H9 (cell line): ENCODE data around the gene RNF175. TPM values are rescaled to one million over a fixed set of nuclear protein-coding genes. Genes with fewer than 3 reads are reported as not detected.

ENCODE experiments used
- DNase-seq: peaks from one replicate; pipeline ENCODE4 v3.0.0-alpha.2; 2017
- H2AFZ ChIP-seq: one replicate; pipeline ENCODE4 v1.6.1; 2013; ENCODE audit warnings: mild to moderate bottlenecking, low read length, control low read depth, moderate library complexity
- H2AK5ac ChIP-seq: 2 replicates; pipeline ENCODE4 v1.6.1; 2013; ENCODE audit warnings: low read length, control low read depth, mixed read lengths; ENCODE audit not compliant: insufficient read length
- H2BK120ac ChIP-seq: one replicate; pipeline ENCODE4 v1.6.1; 2013; ENCODE audit warnings: low read depth, mild to moderate bottlenecking, low read length, control low read depth, inconsistent platforms; ENCODE audit not compliant: poor library complexity, severe bottlenecking
- H2BK12ac ChIP-seq: 2 replicates; pipeline ENCODE4 v1.6.1; 2013; ENCODE audit warnings: low read length, control low read depth, mixed read lengths, low read depth; ENCODE audit not compliant: insufficient read length
- H2BK15ac ChIP-seq: 2 replicates; pipeline ENCODE4 v1.6.1; 2013; ENCODE audit warnings: low read depth, low read length, control low read depth
- H2BK20ac ChIP-seq: one replicate; pipeline ENCODE4 v1.6.1; 2013; ENCODE audit warnings: low read depth, mild to moderate bottlenecking, low read length, control low read depth, inconsistent platforms; ENCODE audit not compliant: poor library complexity, severe bottlenecking
- H2BK5ac ChIP-seq: 2 replicates; pipeline ENCODE4 v1.6.1; 2013; ENCODE audit warnings: low read length, control low read depth, mixed read lengths; ENCODE audit not compliant: insufficient read length
- H3K14ac ChIP-seq: 2 replicates; pipeline ENCODE4 v1.6.1; 2013; ENCODE audit warnings: low read length, control low read depth; ENCODE audit not compliant: insufficient read depth
- H3K18ac ChIP-seq: 2 replicates; pipeline ENCODE4 v1.6.1; 2013; ENCODE audit warnings: low read depth, mild to moderate bottlenecking, mixed read lengths, low read length, control low read depth; ENCODE audit not compliant: insufficient read length
- H3K23ac ChIP-seq: 2 replicates; pipeline ENCODE4 v1.6.1; 2013; ENCODE audit warnings: low read length, control low read depth, mixed read lengths, low read depth; ENCODE audit not compliant: insufficient read length
- H3K23me2 ChIP-seq: 2 replicates; pipeline ENCODE4 v1.6.1; 2013; ENCODE audit warnings: low read depth, mild to moderate bottlenecking, mixed read lengths, low read length, control low read depth; ENCODE audit not compliant: insufficient read length, poor library complexity, severe bottlenecking
- H3K27ac ChIP-seq: 2 replicates; pipeline ENCODE4 v1.5.1; 2013; ENCODE audit warnings: low read length, control low read depth, mixed read lengths, low read depth; ENCODE audit not compliant: insufficient read length
- H3K27me3 ChIP-seq: 2 replicates; pipeline ENCODE4 v1.6.1; 2013; ENCODE audit warnings: low read length, control low read depth, inconsistent platforms; ENCODE audit not compliant: insufficient read depth
- H3K4ac ChIP-seq: 2 replicates; pipeline ENCODE4 v1.6.1; 2013; ENCODE audit warnings: low read depth, mild to moderate bottlenecking, control low read depth, inconsistent platforms, low read length, moderate library complexity
- H3K4me1 ChIP-seq: 2 replicates; pipeline ENCODE4 v1.6.1; 2013; ENCODE audit warnings: low read length, control low read depth, inconsistent platforms; ENCODE audit not compliant: insufficient read depth
- H3K4me2 ChIP-seq: 2 replicates; pipeline ENCODE4 v1.6.1; 2013; ENCODE audit warnings: low read length, control low read depth, mixed read lengths; ENCODE audit not compliant: insufficient read length, insufficient read depth
- H3K56ac ChIP-seq: 2 replicates; pipeline ENCODE4 v1.6.1; 2013; ENCODE audit warnings: low read depth, mild to moderate bottlenecking, mixed read lengths, low read length, control low read depth; ENCODE audit not compliant: insufficient read length
- H3K79me1 ChIP-seq: 2 replicates; pipeline ENCODE4 v1.6.1; 2013; ENCODE audit warnings: low read depth, mild to moderate bottlenecking, moderate library complexity, low read length, control low read depth, inconsistent platforms; ENCODE audit not compliant: insufficient read depth, poor library complexity, severe bottlenecking
- H3K79me2 ChIP-seq: 2 replicates; pipeline ENCODE4 v1.6.1; 2013; ENCODE audit warnings: low read length, control low read depth, inconsistent platforms; ENCODE audit not compliant: insufficient read depth
- H3K9ac ChIP-seq: 2 replicates; pipeline ENCODE4 v1.6.1; 2013; ENCODE audit warnings: low read length, control low read depth, mixed read lengths; ENCODE audit not compliant: insufficient read length; ENCODE audit errors: extremely low read depth
- H3K9me3 ChIP-seq: one replicate; pipeline ENCODE4 v1.6.1; 2013; ENCODE audit warnings: low read depth, low read length, inconsistent platforms; ENCODE audit not compliant: control insufficient read depth
- H3T11ph ChIP-seq: one replicate; pipeline ENCODE4 v1.6.1; 2013; ENCODE audit warnings: mild to moderate bottlenecking, low read length, control low read depth, inconsistent platforms
- H4K20me1 ChIP-seq: one replicate; pipeline ENCODE4 v1.6.1; 2013; ENCODE audit not compliant: control insufficient read depth, insufficient read length, insufficient read depth
- H4K5ac ChIP-seq: 2 replicates; pipeline ENCODE4 v1.6.1; 2013; ENCODE audit warnings: low read depth, mild to moderate bottlenecking, mixed read lengths, low read length, control low read depth; ENCODE audit not compliant: insufficient read length
- H4K8ac ChIP-seq: replicated peaks from 2 replicates; pipeline ENCODE4 v1.6.1; 2013; ENCODE audit warnings: low read length, control low read depth, mixed read lengths, low read depth; ENCODE audit not compliant: insufficient read length
- H4K91ac ChIP-seq: 2 replicates; pipeline ENCODE4 v1.6.1; 2013; ENCODE audit warnings: low read depth, mild to moderate bottlenecking, moderate library complexity, mixed read lengths, low read length, control low read depth; ENCODE audit not compliant: insufficient read length
- H3K27ac Mint-ChIP-seq, 3 experiments: 2 replicates in 2 of 3; 3 replicates in 1 of 3; pipeline ENCODE4 v1.8.0; 2020 to 2021; ENCODE audit warnings: mixed read lengths in 3 of 3, mild to moderate bottlenecking in 1 of 3, moderate library complexity in 1 of 3
- H3K27me3 Mint-ChIP-seq: 2 replicates; pipeline ENCODE4 v1.8.0; 2021; ENCODE audit warnings: low read depth, mild to moderate bottlenecking, moderate library complexity, mixed read lengths
- H3K36me3 Mint-ChIP-seq, 3 experiments: 2 replicates in 2 of 3; 3 replicates in 1 of 3; pipeline ENCODE4 v1.8.0; 2020 to 2021; ENCODE audit warnings: low read depth in 3 of 3, mixed read lengths in 3 of 3; ENCODE audit not compliant: insufficient read depth in 1 of 3
- H3K4me1 Mint-ChIP-seq, 2 experiments: 2 replicates each; pipeline ENCODE4 v1.8.0; 2020; ENCODE audit warnings: mixed read lengths in 2 of 2
- H3K4me3 Mint-ChIP-seq, 2 experiments: 2 replicates in 1 of 2; 3 replicates in 1 of 2; pipeline ENCODE4 v1.8.0; 2020 to 2021; ENCODE audit warnings: mild to moderate bottlenecking in 2 of 2, mixed read lengths in 2 of 2, moderate library complexity in 1 of 2
- H3K9me3 Mint-ChIP-seq, 2 experiments: 2 replicates in 1 of 2; 3 replicates in 1 of 2; pipeline ENCODE4 v1.8.0; 2020; ENCODE audit warnings: mild to moderate bottlenecking in 2 of 2, mixed read lengths in 2 of 2, moderate library complexity in 1 of 2
- WGBS: extraction: QIAGEN DNeasy Blood & Tissue Kit; methylation state at CpG from one replicate; pipeline ENCODE4 v1.1.7; 2013; ENCODE audit warnings: missing lambda C conversion rate, low lambda C conversion rate, mixed read lengths; ENCODE audit not compliant: insufficient read length; ENCODE audit errors: extremely low coverage; 5-methylcytosine and 5-hydroxymethylcytosine counted together
- total RNA-seq: library from RNA; stranded (reverse); gene quantifications from 2 replicates; pipeline ENCODE4 v1.2.1, GENCODE V29; 2021
- TF ChIP-seq, protein P1 (sequence below): fragments of 200-600 bp; sonication (generic); conservative IDR thresholded peaks from 3 replicates; pipeline ENCODE4 v1.8.0; 2021; ENCODE audit warnings: antibody characterized with exemption, mild to moderate bottlenecking

Gene RNF175
- total RNA-seq, 1 experiment from 2014 or later, result 4.3 TPM

DNA sequence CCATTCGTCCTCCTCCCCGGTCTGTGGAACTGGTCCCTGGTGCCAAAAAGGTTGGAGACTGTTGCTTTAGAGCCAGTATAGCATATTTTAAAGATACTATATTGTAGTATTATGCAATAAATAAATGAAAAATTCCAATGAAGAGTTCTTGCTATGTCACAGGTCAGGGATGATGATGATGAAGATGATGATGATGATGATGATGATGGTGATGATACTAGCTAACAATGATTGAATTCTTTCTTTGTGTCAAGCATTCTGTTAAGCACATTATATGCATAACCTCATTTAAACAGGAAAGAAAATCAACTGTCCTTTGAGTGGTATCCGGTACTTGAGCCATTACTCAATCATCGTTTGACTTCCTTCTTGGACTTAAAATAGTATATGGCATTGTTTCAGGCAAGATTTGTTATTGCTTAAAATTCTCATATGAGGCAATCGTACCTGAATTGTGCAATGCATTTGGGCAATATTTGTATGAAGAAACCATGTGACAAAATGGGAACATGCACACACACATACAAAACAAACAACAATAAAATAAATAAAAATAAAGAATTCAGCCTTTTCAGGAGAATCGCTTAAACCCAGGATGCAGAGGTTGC, 98.5 kb downstream of the RNF175 start:
- no CpG with 5 or more reads among the region's 6 CpGs for WGBS
- Histone ChIP-seq H2BK20ac (no peak overlapping the region), H3K23ac (no peak overlapping the region), H3K79me1 (no peaks in the 10 kb centered on the region), H2BK12ac (no peak overlapping the region), H4K5ac (no peak overlapping the region), H4K8ac (no peak overlapping the region), H2AFZ (no peak overlapping the region), H3K56ac (no peak overlapping the region), H3K9ac (no peak overlapping the region), H3K18ac (no peak overlapping the region), H3K4me1 (no peaks in the 10 kb centered on the region), H3K27ac (no peak overlapping the region), H3K79me2 (no peaks in the 10 kb centered on the region), H3K27me3 (no peaks in the 10 kb centered on the region), H3K9me3 (no peaks in the 10 kb centered on the region), H3K14ac (no peak overlapping the region), H3T11ph (no peak overlapping the region), H3K4me2 (no peak overlapping the region), H2BK15ac (no peak overlapping the region), H2BK120ac (no peak overlapping the region), H4K20me1 (no peaks in the 10 kb centered on the region), H3K23me2 (no peaks in the 10 kb centered on the region), H4K91ac (no peak overlapping the region), H2BK5ac (no peak overlapping the region), H3K4ac (no peak overlapping the region), H2AK5ac (no peak overlapping the region)
- TF ChIP-seq, protein P1, sequence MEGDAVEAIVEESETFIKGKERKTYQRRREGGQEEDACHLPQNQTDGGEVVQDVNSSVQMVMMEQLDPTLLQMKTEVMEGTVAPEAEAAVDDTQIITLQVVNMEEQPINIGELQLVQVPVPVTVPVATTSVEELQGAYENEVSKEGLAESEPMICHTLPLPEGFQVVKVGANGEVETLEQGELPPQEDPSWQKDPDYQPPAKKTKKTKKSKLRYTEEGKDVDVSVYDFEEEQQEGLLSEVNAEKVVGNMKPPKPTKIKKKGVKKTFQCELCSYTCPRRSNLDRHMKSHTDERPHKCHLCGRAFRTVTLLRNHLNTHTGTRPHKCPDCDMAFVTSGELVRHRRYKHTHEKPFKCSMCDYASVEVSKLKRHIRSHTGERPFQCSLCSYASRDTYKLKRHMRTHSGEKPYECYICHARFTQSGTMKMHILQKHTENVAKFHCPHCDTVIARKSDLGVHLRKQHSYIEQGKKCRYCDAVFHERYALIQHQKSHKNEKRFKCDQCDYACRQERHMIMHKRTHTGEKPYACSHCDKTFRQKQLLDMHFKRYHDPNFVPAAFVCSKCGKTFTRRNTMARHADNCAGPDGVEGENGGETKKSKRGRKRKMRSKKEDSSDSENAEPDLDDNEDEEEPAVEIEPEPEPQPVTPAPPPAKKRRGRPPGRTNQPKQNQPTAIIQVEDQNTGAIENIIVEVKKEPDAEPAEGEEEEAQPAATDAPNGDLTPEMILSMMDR, result no peak
- Mint-ChIP-seq H3K9me3 (peaks cover 21 to 23% of the 10 kb centered on the region in 2 experiments), H3K4me1 (no peaks in the 10 kb centered on the region), H3K4me3 (no peak overlapping the region), H3K27ac (no peak overlapping the region), H3K27me3 (peaks cover 8% of the 10 kb centered on the region), H3K36me3 (peaks cover 9 to 12% (median 10%) of the 10 kb centered on the region in 3 experiments)
- DNase-seq, result no peak

Other genes with a start within 250 kb of the RNF175 start
- 0.90 and 1.0 TPM in 2 replicates for gene TLR2, start 75.7 kb downstream of the RNF175 start, total RNA-seq
- 156 and 161 TPM in 2 replicates for gene SFRP2, start 29.1 kb upstream of the RNF175 start, total RNA-seq